GM23338 (cell line): ENCODE measurements around the gene MYH14.

ENCODE experiments used
- EZH2 ChIP-seq: fragments of 200-600 bp; sonication (generic); IDR thresholded peaks from one replicate; pipeline ENCODE4 v1.8.0; 2017; ENCODE audit warnings: antibody characterized with exemption, mild to moderate bottlenecking, low read depth; ENCODE audit not compliant: unreplicated experiment
- POLR2AphosphoS5 ChIP-seq: IDR thresholded peaks from 2 replicates; pipeline ENCODE4 v1.6.1; 2016; ENCODE audit warnings: antibody characterized with exemption, low read depth
- REST ChIP-seq: IDR thresholded peaks from one replicate; pipeline ENCODE4 v1.6.1; 2018; ENCODE audit warnings: antibody characterized with exemption; ENCODE audit not compliant: unreplicated experiment
- TF ChIP-seq, protein P1 (sequence below), 2 experiments: fragments of 200-600 bp in 1 of 2; sonication (generic) in 1 of 2; conservative IDR thresholded peaks; 2 replicates each; pipeline versions ENCODE4 v1.5.1 to v1.6.1; 2016 to 2017; ENCODE audit warnings: antibody characterized with exemption in 2 of 2, low read depth in 2 of 2, mild to moderate bottlenecking in 2 of 2, moderate library complexity in 1 of 2

GRCh38 chr19:50352242-50352641 lies 148.8 kb downstream of the MYH14 start:
- TF ChIP-seq, protein P1, sequence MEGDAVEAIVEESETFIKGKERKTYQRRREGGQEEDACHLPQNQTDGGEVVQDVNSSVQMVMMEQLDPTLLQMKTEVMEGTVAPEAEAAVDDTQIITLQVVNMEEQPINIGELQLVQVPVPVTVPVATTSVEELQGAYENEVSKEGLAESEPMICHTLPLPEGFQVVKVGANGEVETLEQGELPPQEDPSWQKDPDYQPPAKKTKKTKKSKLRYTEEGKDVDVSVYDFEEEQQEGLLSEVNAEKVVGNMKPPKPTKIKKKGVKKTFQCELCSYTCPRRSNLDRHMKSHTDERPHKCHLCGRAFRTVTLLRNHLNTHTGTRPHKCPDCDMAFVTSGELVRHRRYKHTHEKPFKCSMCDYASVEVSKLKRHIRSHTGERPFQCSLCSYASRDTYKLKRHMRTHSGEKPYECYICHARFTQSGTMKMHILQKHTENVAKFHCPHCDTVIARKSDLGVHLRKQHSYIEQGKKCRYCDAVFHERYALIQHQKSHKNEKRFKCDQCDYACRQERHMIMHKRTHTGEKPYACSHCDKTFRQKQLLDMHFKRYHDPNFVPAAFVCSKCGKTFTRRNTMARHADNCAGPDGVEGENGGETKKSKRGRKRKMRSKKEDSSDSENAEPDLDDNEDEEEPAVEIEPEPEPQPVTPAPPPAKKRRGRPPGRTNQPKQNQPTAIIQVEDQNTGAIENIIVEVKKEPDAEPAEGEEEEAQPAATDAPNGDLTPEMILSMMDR (conservative IDR thresholded peaks at IDR 0.05; ENCODE audit: low read depth in 2 of 2), result no peak
- TF ChIP-seq POLR2AphosphoS5, result no peak
- no peak for TF ChIP-seq EZH2
- TF ChIP-seq REST, result no peak
